ENCODE measurements around the gene ZNRF1.

GRCh38 chr16:75160386-75160785 is 161.6 kb downstream of the ZNRF1 start:
- TF ChIP-seq, protein P1, sequence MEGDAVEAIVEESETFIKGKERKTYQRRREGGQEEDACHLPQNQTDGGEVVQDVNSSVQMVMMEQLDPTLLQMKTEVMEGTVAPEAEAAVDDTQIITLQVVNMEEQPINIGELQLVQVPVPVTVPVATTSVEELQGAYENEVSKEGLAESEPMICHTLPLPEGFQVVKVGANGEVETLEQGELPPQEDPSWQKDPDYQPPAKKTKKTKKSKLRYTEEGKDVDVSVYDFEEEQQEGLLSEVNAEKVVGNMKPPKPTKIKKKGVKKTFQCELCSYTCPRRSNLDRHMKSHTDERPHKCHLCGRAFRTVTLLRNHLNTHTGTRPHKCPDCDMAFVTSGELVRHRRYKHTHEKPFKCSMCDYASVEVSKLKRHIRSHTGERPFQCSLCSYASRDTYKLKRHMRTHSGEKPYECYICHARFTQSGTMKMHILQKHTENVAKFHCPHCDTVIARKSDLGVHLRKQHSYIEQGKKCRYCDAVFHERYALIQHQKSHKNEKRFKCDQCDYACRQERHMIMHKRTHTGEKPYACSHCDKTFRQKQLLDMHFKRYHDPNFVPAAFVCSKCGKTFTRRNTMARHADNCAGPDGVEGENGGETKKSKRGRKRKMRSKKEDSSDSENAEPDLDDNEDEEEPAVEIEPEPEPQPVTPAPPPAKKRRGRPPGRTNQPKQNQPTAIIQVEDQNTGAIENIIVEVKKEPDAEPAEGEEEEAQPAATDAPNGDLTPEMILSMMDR (IDR thresholded peaks at IDR 0.05) = no peak
- TF ChIP-seq POLR2A (IDR thresholded peaks at IDR 0.05) = no peak

Data from testis (tissue), 2 donors.